Spleen (tissue), 11 donors: Measurements from ENCODE around the gene ADAMTSL1. TPM values are rescaled to one million over a fixed set of nuclear protein-coding genes. Genes with fewer than 3 reads are reported as not detected.

ENCODE experiments used
- DNase-seq: peaks from one replicate; pipeline ENCODE4 v3.0.0-alpha.2; 2020
- H3K27ac ChIP-seq, 8 donors: fragments of 200-600 bp; sonication (generic) in 7 of 8; 1 replicate in 4 of 8; 2 replicates in 4 of 8; pipeline versions ENCODE4 v1.5.0 to v1.8.0; 2016 to 2021; ENCODE audit warnings: inconsistent platforms in 4 of 8, mild to moderate bottlenecking in 4 of 8, moderate library complexity in 1 of 8
- H3K27me3 ChIP-seq, 7 donors: fragments of 200-600 bp; sonication (generic) in 6 of 7; replicated peaks in 1 of 7; 1 replicate in 4 of 7; 2 replicates in 3 of 7; pipeline versions ENCODE4 v1.5.0 to v1.8.0; 2016 to 2021; ENCODE audit warnings: inconsistent platforms in 3 of 7, mild to moderate bottlenecking in 1 of 7
- H3K36me3 ChIP-seq, 6 donors: fragments of 200-600 bp; sonication (generic) in 5 of 6; 1 replicate in 4 of 6; 2 replicates in 2 of 6; pipeline versions ENCODE4 v1.5.0 to v1.8.0; 2016 to 2021; ENCODE audit warnings: inconsistent platforms in 2 of 6
- H3K4me1 ChIP-seq, 6 donors: fragments of 200-600 bp; sonication (generic) in 5 of 6; 1 replicate in 3 of 6; 2 replicates in 3 of 6; pipeline versions ENCODE4 v1.5.0 to v1.8.0; 2016 to 2021; ENCODE audit warnings: inconsistent platforms in 3 of 6
- H3K4me3 ChIP-seq, 8 donors: fragments of 200-600 bp; sonication (generic) in 7 of 8; 1 replicate in 4 of 8; 2 replicates in 4 of 8; pipeline versions ENCODE4 v1.5.0 to v1.8.0; 2016 to 2021; ENCODE audit warnings: inconsistent platforms in 4 of 8, mild to moderate bottlenecking in 4 of 8, moderate library complexity in 2 of 8
- H3K9me3 ChIP-seq, 8 donors: fragments of 200-600 bp; sonication (generic) in 7 of 8; 1 replicate in 4 of 8; 2 replicates in 4 of 8; pipeline versions ENCODE4 v1.5.0 to v1.8.0; 2016 to 2021; ENCODE audit warnings: inconsistent platforms in 4 of 8
- POLR2A ChIP-seq, 3 donors: fragments of 450-650 bp; IDR thresholded peaks; one replicate each; pipeline ENCODE4 v1.5.1; 2017; ENCODE audit warnings: antibody characterized with exemption in 3 of 3, mild to moderate bottlenecking in 1 of 3
- POLR2AphosphoS5 ChIP-seq, 3 donors: sonication (generic); formaldehyde crosslinking; IDR thresholded peaks; one replicate each; pipeline ENCODE4 v1.5.1; 2017; ENCODE audit warnings: antibody characterized with exemption in 3 of 3
- WGBS, 5 donors: extraction: QIAGEN DNeasy Blood & Tissue Kit in 3 of 5; methylation state at CpG; one replicate each; pipeline versions ENCODE4 v1.1.5 to v1.1.7; 2013 to 2018; 5-methylcytosine and 5-hydroxymethylcytosine counted together
- intact Hi-C: fragments of 100-400 bp; cut with DNase I; formaldehyde crosslinking; loops from one replicate; pipeline ENCODE4 v1.15.0; 2023; ENCODE audit warnings: low total_unique reads
- polyA plus RNA-seq, 3 donors: library from polyadenylated mRNA; stranded (reverse); fragments of 200-250 nt; gene quantifications; one replicate each; pipeline ENCODE4 v1.2.1, GENCODE V29; 2013
- total RNA-seq, 7 donors: library from RNA; depleted of rRNA in 3 of 7; stranded (reverse); fragments of >200 nt in 3 of 7; fragmentation: NEBNext Ultra II Directional in 4 of 7; extraction: Animal tissue kit (Norgen Biotek cat#: 25700) in 4 of 7; gene quantifications; one replicate each; pipeline versions ENCODE4 v1.1.0 to v1.2.1, GENCODE V29; 2016 to 2021
- TF ChIP-seq, protein P1 (sequence below), 11 experiments: fragments of 200-600 bp in 7 of 11; fragments of 450-650 bp in 4 of 11; sonication (generic) in 4 of 11; IDR thresholded peaks in 8 of 11; conservative IDR thresholded peaks in 3 of 11; 1 replicate in 7 of 11; 2 replicates in 4 of 11; pipeline versions ENCODE4 v1.4.0 to v1.8.0; 2016 to 2021; ENCODE audit warnings: antibody characterized with exemption in 11 of 11, inconsistent platforms in 4 of 11, mild to moderate bottlenecking in 1 of 11
- donor health status: healthy with polysubstance abuse.
- donor health status: DM: no; HTN: no; CAD: no; lungs with moderate emphysema.
- donor health status: DM: no; HTN: no; CAD: no.
- donor health status: Bipolar disorder and iron deficiency.
- donor health status: healthy.
- donor health status: DM: no; HTN: no; CAD: no.
- donor health status: DM: yes; HTN: yes; CAD: no.

Gene ADAMTSL1
- total and polyA plus RNA-seq, 10 donors, result 0.35 to 5.3 (median 2.2) TPM

DNA sequence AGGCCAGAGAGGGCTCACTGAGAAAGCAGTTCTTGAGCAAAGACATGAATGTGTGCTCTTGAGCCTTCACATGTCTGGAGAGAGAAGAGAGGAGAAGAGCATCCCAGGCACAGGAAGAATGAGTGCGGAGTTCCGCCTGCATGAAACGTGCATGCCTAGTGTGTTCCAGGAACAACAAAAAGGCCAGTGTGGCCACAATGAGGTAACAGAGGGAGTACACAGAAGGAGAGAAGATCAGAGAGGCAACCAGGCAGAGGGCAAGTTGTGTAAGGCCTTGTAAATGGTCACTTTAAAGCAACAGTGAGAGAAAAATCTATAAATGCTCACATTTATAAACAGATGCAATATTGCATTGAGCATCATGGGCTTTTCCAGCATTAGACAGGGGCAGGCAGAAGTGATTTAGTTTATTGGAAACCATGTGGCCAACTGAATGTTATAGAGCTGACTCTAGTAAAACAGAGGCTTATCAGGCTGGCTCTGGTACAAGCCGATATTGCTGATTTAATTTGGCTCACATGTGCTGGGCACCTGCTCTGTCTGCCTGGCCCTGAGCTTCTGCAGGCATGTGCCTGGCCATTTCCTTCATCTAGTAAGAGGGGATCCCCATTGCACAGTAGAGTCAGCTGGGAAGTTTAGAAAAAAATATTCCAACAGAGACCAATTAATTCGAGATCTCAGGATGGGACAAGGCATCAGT is 373.8 kb downstream of the ADAMTSL1 start:
- 60 to 81% (median 70%) methylated on average over 5 of the region's 5 CpGs for WGBS, 5 donors
- DNase-seq, result no peak
- Histone ChIP-seq H3K27ac (peak overlapping the region in 1 of 8 donors; percentile 74), H3K27me3 (no peaks in the 10 kb centered on the region), H3K4me3 (no peak overlapping the region), H3K4me1 (no peaks in the 10 kb centered on the region), H3K9me3 (peaks cover 0 to 3% (median 0%) of the 10 kb centered on the region in 8 donors), H3K36me3 (no peaks in the 10 kb centered on the region)
- TF ChIP-seq, protein P1, sequence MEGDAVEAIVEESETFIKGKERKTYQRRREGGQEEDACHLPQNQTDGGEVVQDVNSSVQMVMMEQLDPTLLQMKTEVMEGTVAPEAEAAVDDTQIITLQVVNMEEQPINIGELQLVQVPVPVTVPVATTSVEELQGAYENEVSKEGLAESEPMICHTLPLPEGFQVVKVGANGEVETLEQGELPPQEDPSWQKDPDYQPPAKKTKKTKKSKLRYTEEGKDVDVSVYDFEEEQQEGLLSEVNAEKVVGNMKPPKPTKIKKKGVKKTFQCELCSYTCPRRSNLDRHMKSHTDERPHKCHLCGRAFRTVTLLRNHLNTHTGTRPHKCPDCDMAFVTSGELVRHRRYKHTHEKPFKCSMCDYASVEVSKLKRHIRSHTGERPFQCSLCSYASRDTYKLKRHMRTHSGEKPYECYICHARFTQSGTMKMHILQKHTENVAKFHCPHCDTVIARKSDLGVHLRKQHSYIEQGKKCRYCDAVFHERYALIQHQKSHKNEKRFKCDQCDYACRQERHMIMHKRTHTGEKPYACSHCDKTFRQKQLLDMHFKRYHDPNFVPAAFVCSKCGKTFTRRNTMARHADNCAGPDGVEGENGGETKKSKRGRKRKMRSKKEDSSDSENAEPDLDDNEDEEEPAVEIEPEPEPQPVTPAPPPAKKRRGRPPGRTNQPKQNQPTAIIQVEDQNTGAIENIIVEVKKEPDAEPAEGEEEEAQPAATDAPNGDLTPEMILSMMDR (IDR thresholded peaks at IDR 0.05 in 8 of 11, conservative IDR thresholded peaks at IDR 0.05 in 3 of 11), result no peak
- TF ChIP-seq POLR2A (IDR thresholded peaks at IDR 0.05), result no peak
- TF ChIP-seq POLR2AphosphoS5 (IDR thresholded peaks at IDR 0.05), result no peak
- intact Hi-C loops, result no loop called here

DNA sequence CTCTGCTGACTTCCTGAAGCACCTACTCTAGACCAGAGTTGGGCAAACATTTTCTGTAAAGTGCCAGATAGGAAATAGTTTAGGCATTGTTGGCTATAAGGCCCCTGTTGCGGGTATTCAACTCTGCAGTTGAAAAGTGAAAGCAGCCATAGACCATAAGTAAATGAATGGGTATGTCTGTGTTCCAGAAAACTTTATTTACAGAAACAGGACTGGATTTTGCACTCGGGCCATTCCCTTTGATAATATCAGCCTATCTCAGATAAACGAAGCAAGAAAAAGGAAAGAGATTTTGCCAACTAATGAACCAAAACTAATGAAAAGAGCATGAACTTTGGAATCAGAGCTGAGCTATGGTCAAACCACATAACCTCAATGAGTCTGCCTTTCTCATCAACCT is 374.7 kb downstream of the ADAMTSL1 start:
- intact Hi-C loops, result no loop called here
- Histone ChIP-seq H3K9me3 (peaks cover 0 to 3% (median 0%) of the 10 kb centered on the region in 8 donors), H3K4me1 (no peaks in the 10 kb centered on the region), H3K27ac (peak overlapping the region in 5 of 8 donors; percentile 12 to 74 (median 36)), H3K27me3 (no peaks in the 10 kb centered on the region), H3K36me3 (no peaks in the 10 kb centered on the region), H3K4me3 (no peak overlapping the region)
- WGBS, 5 donors, result 67 to 89% (median 74%) methylated on average over 3 of the region's 3 CpGs
- TF ChIP-seq POLR2A (IDR thresholded peaks at IDR 0.05) (no peak), POLR2AphosphoS5 (IDR thresholded peaks at IDR 0.05) (no peak)
- TF ChIP-seq, protein P1 (IDR thresholded peaks at IDR 0.05 in 8 of 11, conservative IDR thresholded peaks at IDR 0.05 in 3 of 11), result no peak
- DNase-seq, result no peak

DNA sequence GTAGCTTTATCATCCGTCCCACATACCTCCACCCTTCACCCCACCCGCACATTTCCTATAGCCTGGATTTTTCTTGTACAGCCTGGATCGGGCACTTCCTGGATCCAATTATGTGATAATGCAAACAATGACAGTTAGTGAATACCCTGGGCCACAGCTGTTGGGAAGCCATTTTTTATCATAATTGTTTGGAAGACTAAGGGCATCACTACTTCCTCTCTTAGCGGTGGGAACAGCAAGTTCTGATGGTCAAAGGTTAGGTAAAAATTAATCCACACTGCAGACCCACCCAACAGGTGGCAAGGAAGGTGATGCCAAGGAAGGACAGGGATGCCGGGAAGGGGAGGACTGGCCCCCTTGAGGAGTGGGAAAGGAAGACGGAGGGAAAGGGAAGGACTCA is 375.3 kb downstream of the ADAMTSL1 start:
- intact Hi-C loops, result no loop called here
- TF ChIP-seq POLR2AphosphoS5 (IDR thresholded peaks at IDR 0.05) (peak in 1 of 3 donors; percentile 19), POLR2A (IDR thresholded peaks at IDR 0.05) (no peak)
- TF ChIP-seq, protein P1 (IDR thresholded peaks at IDR 0.05 in 8 of 11, conservative IDR thresholded peaks at IDR 0.05 in 3 of 11), result no peak
- H3K27ac ChIP-seq, result peak overlapping the region in 6 of 8 donors; percentile 12 to 74 (median 52)

DNA sequence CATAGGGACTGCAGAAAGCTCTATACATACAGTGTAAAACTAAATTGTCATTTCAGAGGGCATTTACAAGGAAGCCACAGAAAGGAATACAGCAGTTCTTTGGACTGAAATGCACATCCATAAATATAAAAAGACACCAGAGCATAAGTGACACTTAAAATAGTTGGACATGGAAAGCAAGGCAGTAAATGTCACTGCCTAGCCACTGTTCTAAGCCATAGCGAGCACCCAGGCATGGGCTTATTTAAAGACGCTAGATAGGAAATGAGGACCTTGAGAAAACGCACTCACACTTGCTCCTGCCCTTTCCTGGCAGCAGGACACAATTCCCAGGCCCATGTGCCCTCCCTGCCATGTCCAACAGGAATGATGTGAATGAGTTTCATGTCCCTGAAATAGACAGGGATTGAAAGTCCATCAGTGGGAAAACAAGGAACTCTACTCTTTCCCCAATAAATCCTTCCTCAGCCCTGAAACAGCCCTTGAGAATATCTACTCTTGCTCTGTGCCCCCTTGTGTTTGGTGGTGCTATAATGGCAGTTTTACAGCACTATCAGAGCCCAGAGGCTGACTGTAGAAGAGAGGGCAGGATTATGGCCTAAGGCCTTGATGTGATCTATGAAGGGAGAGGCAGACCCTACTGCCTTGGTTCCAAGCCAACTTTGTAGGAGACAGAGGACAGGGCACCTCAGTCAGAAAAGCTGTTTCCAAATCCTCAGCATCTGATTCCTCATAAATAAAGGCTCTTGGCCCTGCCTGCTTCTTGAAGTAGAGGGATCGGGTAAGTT is 376.1 kb downstream of the ADAMTSL1 start:
- H3K27me3 ChIP-seq, result no peaks in the 10 kb centered on the region
- no peak overlapping the region for H3K4me3 ChIP-seq
- intact Hi-C loops, result loop anchor here (10.0 kb wide), 1 partner anchor 65 kb away; no protein-coding TSS in a partner anchor
- TF ChIP-seq, protein P1 (IDR thresholded peaks at IDR 0.05 in 8 of 11, conservative IDR thresholded peaks at IDR 0.05 in 3 of 11), result no peak
- no peak for TF ChIP-seq POLR2A (IDR thresholded peaks at IDR 0.05)
- TF ChIP-seq POLR2AphosphoS5 (IDR thresholded peaks at IDR 0.05), result no peak
- H3K4me1 ChIP-seq, result no peaks in the 10 kb centered on the region
- no peak for DNase-seq
- WGBS, 5 donors, result 68 to 83% (median 75%) methylated on average over 4 of the region's 4 CpGs
- peak overlapping the region in 7 of 8 donors; percentile 5 to 74 (median 54) for H3K27ac ChIP-seq
- H3K36me3 ChIP-seq, result no peaks in the 10 kb centered on the region
- peaks cover 0 to under 1% (median 0%) of the 10 kb centered on the region in 8 donors for H3K9me3 ChIP-seq

More for the DNA sequence above, 375.3 kb downstream of the ADAMTSL1 start:
- 69 to 81% (median 74%) methylated on average over 6 of the region's 6 CpGs for WGBS, 5 donors
- no peaks in the 10 kb centered on the region for H3K36me3 ChIP-seq
- H3K9me3 ChIP-seq, result peaks cover 0 to 3% (median 0%) of the 10 kb centered on the region in 8 donors
- no peak overlapping the region for H3K4me3 ChIP-seq
- DNase-seq, result no peak
- H3K4me1 ChIP-seq, result no peaks in the 10 kb centered on the region
- H3K27me3 ChIP-seq, result no peaks in the 10 kb centered on the region
